Endothelial cell of umbilical vein (primary cell): ENCODE results near the gene OSBPL6. TPM values are rescaled to one million over a fixed set of nuclear protein-coding genes. Genes with fewer than 3 reads are reported as not detected.

Experiments used
- BruUV-seq: library from RNA; stranded (reverse); fragments of 400-500 nt; replicated peaks from 2 replicates; lab custom pipeline; 2021; lab: Mats Ljungman, UMichigan
- CTCF ChIA-PET: fragments of 300-600, 350-600 bp; sonication (Branson Sonifier 250); formaldehyde crosslinking; loops from one replicate; lab custom pipeline; 2021; ENCODE audit warnings: antibody characterized with exemption, inconsistent platforms; lab: Charles Lee
- POLR2A ChIA-PET: fragments of 300-600, 350-600 bp; sonication (Branson Sonifier 250); formaldehyde crosslinking; loops from one replicate; lab custom pipeline; 2021; ENCODE audit warnings: antibody characterized with exemption, inconsistent platforms; lab: Charles Lee
- DNase-seq: peaks from one replicate; pipeline ENCODE4 v3.0.0-alpha.2; 2011; ENCODE audit warnings: low read depth, low spot score
- FAIRE-seq: peaks from 2 replicates; lab custom pipeline; 2011; peaks lifted over from hg19 to GRCh38; lab: Jason Lieb, UNC
- H2AFZ ChIP-seq: 2 replicates; pipeline ENCODE4 v1.6.0; 2012; ENCODE audit warnings: low read depth, low read length, control low read depth, inconsistent platforms
- H3K27ac ChIP-seq: 2 replicates; pipeline ENCODE4 v1.5.1; 2011; ENCODE audit warnings: low read depth, mild to moderate bottlenecking, control low read depth, low read length, moderate library complexity; ENCODE audit not compliant: insufficient read depth
- H3K27me3 ChIP-seq, 2 experiments: 2 replicates each; pipeline versions ENCODE4 v1.6.0 to v1.6.1; 2011; ENCODE audit warnings: low read length in 2 of 2, mixed read lengths in 1 of 2; ENCODE audit not compliant: control insufficient read depth in 2 of 2, insufficient read depth in 2 of 2
- H3K36me3 ChIP-seq, 2 experiments: 2 replicates in 1 of 2; 3 replicates in 1 of 2; pipeline ENCODE4 v1.5.1; 2011; ENCODE audit warnings: low read length in 2 of 2, mild to moderate bottlenecking in 1 of 2, moderate library complexity in 1 of 2; ENCODE audit not compliant: control insufficient read depth in 2 of 2, insufficient read depth in 2 of 2; ENCODE audit errors: extremely low read depth in 1 of 2
- H3K4me1 ChIP-seq: 3 replicates; pipeline ENCODE4 v1.5.1; 2011; ENCODE audit warnings: mild to moderate bottlenecking, low read length; ENCODE audit not compliant: control insufficient read depth, insufficient read depth; ENCODE audit errors: extremely low read depth
- H3K4me2 ChIP-seq: 2 replicates; pipeline ENCODE4 v1.6.1; 2011; ENCODE audit warnings: low read length, control low read depth, mixed read lengths; ENCODE audit not compliant: insufficient read depth
- H3K4me3 ChIP-seq, 3 experiments: fragments of 200-600 bp in 1 of 3; sonication (generic), shearing (Covaris generic) in 1 of 3; replicated peaks in 1 of 3; 2 replicates each; pipeline ENCODE4 v1.5.1; 2011 to 2016; ENCODE audit warnings: control low read depth in 3 of 3, low read length in 3 of 3, mild to moderate bottlenecking in 2 of 3, inconsistent platforms in 1 of 3, low read depth in 1 of 3, moderate library complexity in 1 of 3; ENCODE audit not compliant: insufficient read depth in 1 of 3
- H3K79me2 ChIP-seq: 2 replicates; pipeline ENCODE4 v1.6.0; 2012; ENCODE audit warnings: low read length, inconsistent platforms; ENCODE audit not compliant: control insufficient read depth, insufficient read depth
- H3K9ac ChIP-seq: replicated peaks from 2 replicates; pipeline ENCODE3; 2011; ENCODE audit warnings: low read length, control low read depth; ENCODE audit not compliant: insufficient read depth; ENCODE audit errors: extremely low read depth
- H3K9me1 ChIP-seq: replicated peaks from 3 replicates; pipeline ENCODE4 v1.6.0; 2011; ENCODE audit warnings: mild to moderate bottlenecking, low read length; ENCODE audit not compliant: control insufficient read depth, insufficient read depth; ENCODE audit errors: extremely low read depth
- H3K9me3 ChIP-seq: replicated peaks from 2 replicates; pipeline ENCODE4 v1.5.1; 2012; ENCODE audit warnings: low read length, inconsistent platforms; ENCODE audit not compliant: control insufficient read depth, insufficient read depth
- H4K20me1 ChIP-seq: replicated peaks from 2 replicates; pipeline ENCODE3; 2011; ENCODE audit warnings: mild to moderate bottlenecking, low read length; ENCODE audit not compliant: control insufficient read depth, insufficient read depth; ENCODE audit errors: extremely low read depth
- EZH2 ChIP-seq: IDR thresholded peaks from 2 replicates; pipeline ENCODE4 v1.6.1; 2012; ENCODE audit warnings: borderline replicate concordance, low read depth, mild to moderate bottlenecking, moderate library complexity, low read length, inconsistent platforms; ENCODE audit not compliant: severe bottlenecking
- FOS ChIP-seq: IDR thresholded peaks from 2 replicates; pipeline ENCODE4 v1.6.1; 2011; ENCODE audit warnings: mild to moderate bottlenecking, low read length, moderate library complexity, borderline replicate concordance; ENCODE audit not compliant: insufficient read depth
- GATA2 ChIP-seq: IDR thresholded peaks from 2 replicates; pipeline ENCODE4 v1.7.0; 2011; ENCODE audit warnings: low read depth, mild to moderate bottlenecking, moderate library complexity, mixed read lengths, low read length; ENCODE audit not compliant: insufficient read length, insufficient read depth
- JUN ChIP-seq: IDR thresholded peaks from 2 replicates; pipeline ENCODE4 v1.6.1; 2011; ENCODE audit warnings: borderline replicate concordance, low read depth; ENCODE audit not compliant: insufficient read length, insufficient read depth
- MYC ChIP-seq: IDR thresholded peaks from one replicate; pipeline ENCODE4 v1.6.1; 2011; ENCODE audit warnings: mild to moderate bottlenecking, low read depth, low read length
- POLR2A ChIP-seq: IDR thresholded peaks from 2 replicates; pipeline ENCODE4 v1.6.1; 2012; ENCODE audit warnings: low read depth, mild to moderate bottlenecking, control low read depth, low read length
- POLR2AphosphoS5 ChIP-seq: IDR thresholded peaks from 2 replicates; pipeline ENCODE4 v1.6.1; 2012; ENCODE audit warnings: low read depth, mild to moderate bottlenecking, control low read depth, low read length, moderate library complexity; ENCODE audit not compliant: insufficient read depth
- dilution Hi-C: fragments of 300-500 bp; cut with MboI; formaldehyde crosslinking; loops from one replicate; pipeline ENCODE4 v1.15.0; 2019; ENCODE audit warnings: low sequenced_read_pairs; ENCODE audit not compliant: extremely low pct_ligation_motif_present
- intact Hi-C: fragments of 100-400 bp; cut with micrococcal nuclease; formaldehyde crosslinking; loops from one replicate; pipeline ENCODE4 v1.10.0; 2022
- polyA plus RNA-seq, 4 experiments: library from polyadenylated mRNA; depleted of rRNA in 3 of 4; stranded (reverse) in 3 of 4; unstranded in 1 of 4; fragments of >200 nt; gene quantifications; 2 replicates each; pipeline versions ENCODE4 v1.2.1 to v1.2.3, GENCODE V29; 2011 to 2012; ENCODE audit warnings: missing spikeins in 1 of 4
- total RNA-seq: library from RNA; stranded (reverse); gene quantifications from 2 replicates; pipeline ENCODE4 v1.2.3, GENCODE V29; 2021
- TF ChIP-seq, protein P1 (sequence below): IDR thresholded peaks from 2 replicates; pipeline ENCODE4 v1.6.1; 2011; ENCODE audit not compliant: insufficient read depth, insufficient read length
- TF ChIP-seq, protein P2 (sequence below), 2 donors: IDR thresholded peaks; 1 replicate in 1 of 2; 2 replicates in 1 of 2; pipeline ENCODE4 v1.5.1; 2011; ENCODE audit warnings: low read length in 2 of 2, mild to moderate bottlenecking in 2 of 2, moderate library complexity in 2 of 2, control low read depth in 1 of 2, inconsistent platforms in 1 of 2, low read depth in 1 of 2; ENCODE audit not compliant: insufficient read depth in 1 of 2; ENCODE audit errors: extremely low read depth in 1 of 2

OSBPL6 gene
- total and polyA plus RNA-seq, 2 donors (not counting 3 experiments of a cell fraction or from before 2014, with no cell fraction given): 1.5 to 2.3 TPM

DNA sequence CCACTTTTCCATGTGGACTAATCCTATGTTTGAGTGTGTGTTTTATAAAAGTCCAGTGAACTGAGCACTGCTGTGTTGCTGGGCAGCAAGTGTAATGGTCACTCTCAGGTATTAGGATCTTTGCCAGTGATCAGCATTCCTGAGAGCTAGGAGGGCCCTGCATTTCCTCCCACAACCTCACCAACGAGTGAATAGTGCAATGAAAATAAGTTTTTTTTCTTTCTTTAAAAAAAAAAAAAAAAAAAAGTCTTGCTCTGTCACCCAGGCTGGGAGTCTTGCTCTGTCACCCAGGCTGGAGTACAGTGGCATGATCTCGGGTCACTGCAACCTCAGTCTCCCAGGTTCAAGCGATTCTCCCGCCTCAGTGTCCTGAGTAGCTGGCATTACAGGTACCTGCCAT lies 6.5 kb upstream of the OSBPL6 start:
- Histone ChIP-seq H3K9ac (no peak overlapping the region), H3K9me3 (no peaks in the 10 kb centered on the region), H3K9me1 (no peaks in the 10 kb centered on the region), H3K79me2 (no peaks in the 10 kb centered on the region), H3K4me2 (no peak overlapping the region), H3K4me3 (no peak overlapping the region), H3K4me1 (no peaks in the 10 kb centered on the region), H2AFZ (no peak overlapping the region), H3K36me3 (no peaks in the 10 kb centered on the region), H3K27me3 (peaks cover 11% of the 10 kb centered on the region in 2 experiments), H3K27ac (no peak overlapping the region), H4K20me1 (no peaks in the 10 kb centered on the region)
- ChIA-PET CTCF (no interaction called here), POLR2A (no interaction called here)
- BruUV-seq: no TSS peak
- TF ChIP-seq FOS: no peak
- no peak for TF ChIP-seq GATA2
- TF ChIP-seq POLR2AphosphoS5: no peak
- TF ChIP-seq EZH2: no peak
- dilution Hi-C loops (no loop called here), intact Hi-C loops (no loop called here)
- DNase-seq (no peak), FAIRE-seq (no peak)

DNA sequence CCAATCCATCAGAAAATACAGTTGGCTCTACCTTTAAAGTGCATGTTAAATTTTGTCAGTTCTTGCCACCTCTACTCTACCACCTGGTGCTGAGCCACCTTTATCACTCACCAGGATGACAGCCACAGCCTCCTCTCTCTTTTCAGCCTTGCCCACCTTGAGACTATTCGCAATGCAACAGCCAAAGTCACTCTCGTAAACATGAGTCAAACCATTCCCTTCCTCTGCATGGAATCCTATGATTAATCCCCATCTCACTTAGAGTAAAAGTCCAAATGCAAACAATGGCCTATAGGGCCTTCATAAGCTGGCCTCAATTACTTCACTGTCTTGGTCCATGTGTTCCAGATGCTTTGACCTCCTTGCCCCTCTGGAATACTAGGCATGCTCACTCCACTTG lies 5.8 kb upstream of the OSBPL6 start:
- Histone ChIP-seq H3K4me3 (no peak overlapping the region), H3K9me1 (no peaks in the 10 kb centered on the region), H4K20me1 (no peaks in the 10 kb centered on the region), H3K9me3 (no peaks in the 10 kb centered on the region), H3K36me3 (no peaks in the 10 kb centered on the region), H3K9ac (no peak overlapping the region), H2AFZ (no peak overlapping the region), H3K27me3 (peaks cover 11 to 13% of the 10 kb centered on the region in 2 experiments), H3K79me2 (no peaks in the 10 kb centered on the region), H3K4me1 (peaks cover under 1% of the 10 kb centered on the region), H3K27ac (no peak overlapping the region), H3K4me2 (no peak overlapping the region)
- FAIRE-seq: no peak
- ChIA-PET POLR2A (no interaction called here), CTCF (no interaction called here)
- DNase-seq: no peak
- no TSS peak for BruUV-seq
- intact Hi-C loops: no loop called here
- dilution Hi-C loops: no loop called here
- TF ChIP-seq, protein P1, sequence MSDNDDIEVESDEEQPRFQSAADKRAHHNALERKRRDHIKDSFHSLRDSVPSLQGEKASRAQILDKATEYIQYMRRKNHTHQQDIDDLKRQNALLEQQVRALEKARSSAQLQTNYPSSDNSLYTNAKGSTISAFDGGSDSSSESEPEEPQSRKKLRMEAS: no peak
- TF ChIP-seq POLR2AphosphoS5: no peak
- TF ChIP-seq EZH2: no peak
- TF ChIP-seq JUN: no peak
- no peak for TF ChIP-seq POLR2A
- TF ChIP-seq, protein P2, sequence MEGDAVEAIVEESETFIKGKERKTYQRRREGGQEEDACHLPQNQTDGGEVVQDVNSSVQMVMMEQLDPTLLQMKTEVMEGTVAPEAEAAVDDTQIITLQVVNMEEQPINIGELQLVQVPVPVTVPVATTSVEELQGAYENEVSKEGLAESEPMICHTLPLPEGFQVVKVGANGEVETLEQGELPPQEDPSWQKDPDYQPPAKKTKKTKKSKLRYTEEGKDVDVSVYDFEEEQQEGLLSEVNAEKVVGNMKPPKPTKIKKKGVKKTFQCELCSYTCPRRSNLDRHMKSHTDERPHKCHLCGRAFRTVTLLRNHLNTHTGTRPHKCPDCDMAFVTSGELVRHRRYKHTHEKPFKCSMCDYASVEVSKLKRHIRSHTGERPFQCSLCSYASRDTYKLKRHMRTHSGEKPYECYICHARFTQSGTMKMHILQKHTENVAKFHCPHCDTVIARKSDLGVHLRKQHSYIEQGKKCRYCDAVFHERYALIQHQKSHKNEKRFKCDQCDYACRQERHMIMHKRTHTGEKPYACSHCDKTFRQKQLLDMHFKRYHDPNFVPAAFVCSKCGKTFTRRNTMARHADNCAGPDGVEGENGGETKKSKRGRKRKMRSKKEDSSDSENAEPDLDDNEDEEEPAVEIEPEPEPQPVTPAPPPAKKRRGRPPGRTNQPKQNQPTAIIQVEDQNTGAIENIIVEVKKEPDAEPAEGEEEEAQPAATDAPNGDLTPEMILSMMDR (IDR thresholded peaks at IDR 0.05; ENCODE audit: extremely low read depth in 1 of 2, insufficient read depth in 1 of 2, low read depth in 1 of 2, low read length in 2 of 2): no peak
- TF ChIP-seq FOS: no peak
- TF ChIP-seq GATA2: no peak
- TF ChIP-seq MYC: no peak
